NCI-H2029 (cell line): ENCODE measurements around the gene TBC1D21.

Source experiments
- DNase-seq: peaks from one replicate; lab custom pipeline; 2025; lab: John Stamatoyannopoulos, UW

Gene TBC1D21

GRCh38 chr15:73873456-73873855 lies at the start of gene TBC1D21:
TBC1D21 (plus strand) TSS chr15:73873564; CDS start chr15:73873710, 146 bp downstream.
- no peak for DNase-seq

DNA sequence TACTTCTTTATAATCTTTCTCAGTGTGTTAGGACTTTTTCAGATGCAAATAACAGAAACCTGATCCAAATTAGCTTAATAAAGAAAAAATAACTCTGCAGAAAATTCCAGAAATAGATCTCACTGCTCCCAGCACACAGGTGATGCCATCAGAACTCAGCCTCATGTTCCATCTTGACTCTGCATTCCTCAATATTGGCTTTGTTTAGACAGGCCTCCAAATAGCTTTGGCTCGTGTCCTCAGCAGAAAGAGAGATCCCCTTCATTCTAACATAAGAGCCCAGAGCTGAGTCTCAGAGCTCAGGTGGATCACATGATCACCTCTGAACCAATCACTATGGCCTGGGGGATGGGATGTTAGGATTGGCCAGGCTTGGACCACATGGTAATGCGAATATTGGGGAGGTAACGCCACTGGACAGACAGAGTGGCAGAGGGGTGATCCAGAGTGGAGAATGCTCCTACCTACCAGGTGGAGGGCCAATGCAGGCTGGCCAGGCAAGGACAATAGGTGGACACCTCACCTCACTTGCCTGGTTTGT lies 46.6 kb upstream of the TBC1D21 start:
- no peak for DNase-seq

DNA sequence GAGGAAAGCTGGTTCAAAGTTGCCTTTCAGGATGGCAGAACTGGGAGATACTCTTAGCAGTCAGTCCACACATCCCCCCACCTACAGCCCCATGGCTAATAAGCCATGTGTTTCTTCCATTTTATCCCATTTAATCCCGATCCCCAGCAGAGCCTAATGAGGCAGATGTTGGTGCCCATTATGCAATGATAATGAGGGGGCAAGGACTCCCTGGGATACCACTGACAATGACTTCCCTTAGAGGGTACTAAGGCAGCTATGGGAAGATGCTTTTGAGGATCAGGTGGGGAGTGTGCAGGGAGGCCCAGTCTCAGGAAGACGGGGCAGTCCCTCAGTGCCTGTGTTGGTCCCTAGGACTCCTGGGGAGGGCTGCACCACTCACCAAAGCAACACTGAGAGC lies 43.8 kb upstream of the TBC1D21 start:
- no peak for DNase-seq

DNA sequence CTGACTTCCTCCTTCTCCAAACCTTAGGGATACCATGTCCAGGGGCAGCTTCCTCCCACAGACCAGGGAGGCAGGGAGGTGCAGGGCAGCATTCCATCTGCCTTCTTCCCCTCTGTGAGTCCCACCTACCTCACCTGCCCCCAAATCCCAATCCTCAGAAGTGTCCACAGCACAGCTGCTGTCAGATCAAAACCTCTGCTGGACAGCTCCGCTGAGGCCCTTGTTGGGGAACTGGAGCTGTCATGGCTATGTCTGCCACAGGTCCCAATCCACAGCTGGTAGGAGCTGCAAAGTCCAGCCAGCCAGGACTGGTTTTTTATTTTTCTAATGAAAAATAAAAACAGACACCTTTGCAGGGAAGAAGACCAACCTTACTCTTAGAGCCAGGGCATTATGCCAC lies 40.7 kb upstream of the TBC1D21 start:
- DNase-seq, result no peak

- DNase-seq, result no peak
Observed at GRCh38 chr15:73836845-73837244, 36.5 kb upstream of the TBC1D21 start.

DNA sequence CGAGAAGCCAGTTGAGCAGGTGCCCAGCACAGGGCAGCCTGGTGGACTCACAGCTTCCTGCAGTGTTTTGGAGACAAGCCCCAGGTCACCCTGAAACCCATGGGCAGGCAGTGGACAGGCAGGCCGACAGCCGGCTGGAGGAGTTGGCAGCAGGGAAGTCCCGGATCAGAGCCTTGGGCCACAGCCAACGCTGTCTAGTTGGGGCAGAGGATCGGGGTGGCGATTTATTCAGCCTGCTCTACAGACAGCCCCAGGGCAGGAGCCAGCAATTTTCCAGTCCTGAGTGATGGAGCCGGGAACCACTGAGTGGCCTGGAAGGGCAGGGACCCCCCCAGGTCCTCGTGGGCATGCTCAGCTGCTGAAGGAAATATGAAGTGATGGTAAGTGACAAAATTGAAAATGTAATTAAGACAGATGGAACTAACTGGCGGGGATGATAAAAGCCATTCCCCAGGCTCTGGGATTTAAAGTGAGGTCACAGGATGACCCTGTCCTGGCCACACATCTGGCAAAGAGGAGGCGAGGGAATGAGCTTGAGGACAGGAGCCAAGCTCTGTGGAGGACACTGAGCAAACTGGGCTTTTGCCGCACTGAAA lies 34.4 kb upstream of the TBC1D21 start:
- no peak for DNase-seq

DNA sequence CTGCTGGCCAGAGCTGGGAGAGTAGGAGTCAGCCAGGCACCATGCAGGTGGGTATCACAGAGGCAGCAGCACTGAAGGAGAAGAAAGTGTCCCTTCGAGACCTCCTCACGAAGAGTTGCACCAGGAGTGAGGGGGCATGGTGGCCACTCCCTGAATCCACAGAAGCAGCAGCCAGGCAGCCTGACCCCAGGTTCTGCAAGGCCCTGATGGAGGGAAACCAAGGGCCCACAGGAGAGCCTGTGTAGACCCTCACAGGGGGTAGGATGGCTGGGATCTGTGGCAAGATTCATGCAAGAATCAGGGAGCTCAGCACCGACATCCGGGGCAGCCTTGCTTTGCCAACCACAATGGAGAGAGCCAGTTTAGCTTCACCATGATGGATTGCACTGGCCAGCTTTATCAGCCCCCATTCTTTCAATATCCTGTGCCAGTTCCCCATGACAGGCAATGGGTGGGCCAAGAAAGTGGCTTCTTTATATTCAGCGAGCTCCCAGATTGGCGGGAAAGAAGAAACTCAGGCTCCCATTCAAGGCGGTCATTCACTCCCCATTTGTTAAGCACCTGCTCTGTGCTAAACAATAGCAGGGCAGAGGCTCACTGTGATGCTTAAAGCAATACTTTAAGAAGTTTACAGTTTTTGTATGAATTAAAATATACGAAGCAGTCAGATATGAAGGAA lies 33.5 kb upstream of the TBC1D21 start:
- DNase-seq, result no peak

DNA sequence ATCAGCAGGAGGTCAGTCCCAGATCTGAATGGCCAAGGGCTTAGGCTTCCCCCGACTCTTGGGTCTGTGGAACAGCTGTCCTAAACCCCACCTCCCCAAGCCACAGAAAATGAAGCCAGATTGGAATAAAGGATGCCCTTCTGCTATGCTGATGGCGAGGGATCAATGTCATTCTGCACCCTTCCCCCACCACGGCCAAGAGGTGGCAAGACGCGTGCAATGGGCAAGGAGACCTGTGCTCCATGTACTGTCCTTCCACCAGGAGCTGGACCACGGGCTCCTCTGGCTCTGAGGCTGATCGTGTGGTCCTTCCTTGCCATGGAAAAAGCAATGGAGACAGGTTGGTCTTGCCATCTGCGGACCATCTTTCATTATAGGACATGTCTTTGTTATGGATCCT lies 32.6 kb upstream of the TBC1D21 start:
- DNase-seq, result no peak

- no peak for DNase-seq
Observed at GRCh38 chr15:73841756-73842725, 31.3 kb upstream of the TBC1D21 start.

GRCh38 chr15:73843787-73844186 lies 29.6 kb upstream of the TBC1D21 start:
- DNase-seq, result no peak

- no peak for DNase-seq
Observed at GRCh38 chr15:73844356-73844755, 29.0 kb upstream of the TBC1D21 start.

DNA sequence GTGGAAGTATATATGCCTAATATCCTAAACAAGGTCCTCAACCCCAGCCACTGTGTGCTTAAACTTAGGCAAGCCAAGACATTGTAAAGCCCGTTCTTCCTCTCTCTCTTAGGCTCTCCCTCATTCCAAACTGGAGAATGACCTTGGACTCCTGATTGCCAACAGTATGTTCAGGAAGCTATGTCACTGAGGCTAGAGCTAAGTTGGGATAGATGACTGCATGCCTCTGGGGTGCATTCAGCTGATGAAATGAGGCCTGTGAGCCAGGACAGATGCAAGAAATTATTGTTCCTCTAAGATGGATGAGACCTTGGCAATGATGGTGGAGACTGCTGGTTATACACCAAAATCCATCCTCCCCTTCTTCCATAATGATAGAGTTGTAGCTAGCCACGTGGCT lies 27.9 kb upstream of the TBC1D21 start:
- DNase-seq, result no peak

GRCh38 chr15:73845907-73846306 lies 27.5 kb upstream of the TBC1D21 start:
- DNase-seq, result no peak

DNA sequence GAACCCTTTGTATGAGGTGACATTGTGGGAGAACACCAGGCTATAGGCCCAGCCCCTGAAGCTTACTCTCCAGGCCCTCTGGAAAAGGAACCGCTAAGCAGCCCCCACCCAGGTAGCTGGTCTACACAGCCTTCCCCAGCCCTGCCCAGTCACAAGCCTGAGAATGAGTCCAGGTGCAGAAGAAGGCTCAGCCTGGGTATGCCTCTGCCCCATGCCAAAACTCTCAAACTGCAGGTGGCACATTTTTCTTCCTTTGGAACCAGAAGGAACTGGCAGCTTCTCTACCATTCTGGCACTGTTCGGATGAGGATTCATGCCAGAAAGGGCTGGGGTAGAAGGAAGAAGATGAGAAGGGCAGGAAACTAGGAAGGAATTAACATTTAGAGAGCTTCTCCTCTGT lies 23.7 kb upstream of the TBC1D21 start:
- DNase-seq, result no peak

- DNase-seq, result no peak
Observed at GRCh38 chr15:73850228-73850627, 23.1 kb upstream of the TBC1D21 start.

- no peak for DNase-seq
Observed at GRCh38 chr15:73851689-73852088, 21.7 kb upstream of the TBC1D21 start.

DNA sequence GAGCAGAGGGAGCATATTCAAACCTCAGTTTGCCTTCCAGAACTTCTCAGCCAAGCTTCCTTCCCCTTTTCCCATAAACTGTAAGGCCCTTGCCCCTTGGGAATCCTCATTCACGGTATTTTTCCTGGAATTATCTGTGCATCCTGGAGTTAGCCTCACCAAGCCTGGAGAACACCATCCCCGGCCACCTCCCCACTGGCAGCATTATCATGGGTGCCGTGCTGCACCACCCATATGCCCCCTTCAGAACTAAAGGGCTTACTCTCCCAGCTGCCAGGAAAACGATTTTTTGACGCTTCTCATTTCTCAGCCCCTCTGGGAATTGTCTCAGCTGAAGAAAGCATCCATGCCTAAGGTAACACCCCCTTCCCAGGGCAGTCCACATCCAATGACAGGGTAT lies 20.9 kb upstream of the TBC1D21 start:
- no peak for DNase-seq

DNA sequence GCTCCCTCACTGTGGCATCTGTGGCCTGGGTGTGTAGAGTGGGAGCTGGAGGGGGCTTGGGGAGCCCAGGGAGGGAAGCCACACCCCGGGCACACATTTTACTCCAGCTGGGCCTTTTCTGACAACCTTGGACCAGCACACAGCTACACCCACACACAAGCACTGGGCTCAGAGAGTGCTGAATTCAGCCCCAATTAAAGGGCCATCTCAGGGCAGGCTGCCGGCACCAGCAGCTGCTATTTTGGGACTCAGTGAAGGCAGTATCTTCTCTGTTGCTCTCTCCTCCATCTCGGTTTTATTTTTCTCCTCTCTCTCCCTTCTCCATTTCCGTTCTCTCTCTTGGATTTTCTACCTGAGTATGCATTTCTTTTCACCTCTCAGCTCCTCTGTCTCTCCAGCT lies 19.1 kb upstream of the TBC1D21 start:
- DNase-seq, result no peak

- peak; percentile 43 for DNase-seq
Observed at GRCh38 chr15:73856458-73857192, 16.7 kb upstream of the TBC1D21 start.

DNA sequence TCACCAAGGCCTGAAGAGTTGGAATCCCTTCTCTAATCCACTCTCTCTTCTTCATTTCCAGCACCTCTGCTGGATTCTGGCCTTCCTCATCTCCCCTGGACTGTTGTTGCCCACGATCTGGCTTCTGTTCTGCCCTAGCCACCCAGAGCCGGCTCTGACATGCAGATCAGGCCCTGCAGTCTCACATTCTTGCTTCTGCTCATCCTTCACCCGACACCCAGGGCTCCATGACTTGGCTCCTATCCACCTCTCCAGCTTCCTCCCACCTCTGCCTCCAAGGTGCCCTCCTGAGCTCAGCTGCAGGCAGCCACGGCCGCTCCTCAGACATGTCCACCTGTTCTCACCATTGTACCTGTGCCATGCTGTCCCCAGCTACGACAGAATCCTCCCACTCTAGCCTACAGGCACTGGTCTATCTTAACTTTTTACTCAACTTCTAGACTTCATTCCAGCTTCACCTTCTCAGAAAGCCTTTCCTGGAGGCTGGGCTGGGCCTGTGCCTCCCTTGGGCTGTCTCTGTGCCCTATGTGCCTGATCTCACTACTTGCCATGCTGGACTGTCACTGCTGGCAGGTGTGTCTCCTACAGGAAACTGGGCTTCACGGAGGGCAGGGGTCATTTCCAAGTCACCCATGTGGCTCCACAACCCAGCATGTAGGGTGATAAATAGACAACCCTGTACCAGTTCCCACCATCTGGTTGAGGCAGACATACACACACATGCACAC lies 16.0 kb upstream of the TBC1D21 start:
- peak; percentile 2 for DNase-seq

DNA sequence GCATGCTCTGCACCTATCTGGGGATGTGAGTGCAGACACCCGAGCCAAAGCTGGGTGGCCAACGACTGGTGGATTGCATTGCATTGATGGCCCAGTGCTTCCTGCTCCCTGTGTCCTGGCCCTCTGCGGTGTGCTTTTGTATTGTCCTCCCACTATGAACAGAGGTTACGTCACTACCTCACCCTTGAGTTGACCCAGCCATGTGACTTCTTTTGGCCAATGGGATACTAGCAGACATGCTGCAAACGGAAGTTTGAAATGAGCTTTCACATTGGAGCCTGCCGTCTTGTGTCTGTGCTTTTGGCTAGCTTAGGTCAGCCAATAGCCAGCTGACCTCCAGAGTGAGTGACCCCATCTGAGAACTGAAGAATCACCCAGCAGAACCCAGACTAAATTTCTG lies 15.3 kb upstream of the TBC1D21 start:
- DNase-seq, result no peak
